Neural progenitor cell (in vitro differentiated cells): ENCODE data around the gene TMC4.

Experiments used
- CTCF ChIP-seq: fragments of 200-600 bp; sonication (generic); IDR thresholded peaks from 2 replicates; pipeline ENCODE4 v1.5.1; 2017; ENCODE audit warnings: antibody characterized with exemption, mild to moderate bottlenecking
- EZH2 ChIP-seq: fragments of 200-600 bp; sonication (generic); IDR thresholded peaks from 2 replicates; pipeline ENCODE4 v1.6.1; 2017; ENCODE audit warnings: antibody characterized with exemption, mild to moderate bottlenecking, moderate library complexity
- EZH2phosphoT487 ChIP-seq: fragments of 200-600 bp; sonication (generic); IDR thresholded peaks from 2 replicates; pipeline ENCODE4 v1.6.1; 2017; ENCODE audit warnings: antibody characterized with exemption

- TF ChIP-seq CTCF (no peak), EZH2 (no peak), EZH2phosphoT487 (no peak)
Measured at GRCh38 chr19:54136864-54137698, 35.9 kb downstream of the TMC4 start.
